ENCODE results near the gene AFAP1L2. TPM values are rescaled to one million over a fixed set of nuclear protein-coding genes. Genes with fewer than 3 reads are reported as not detected.
A peak's percentile ranks its signal among the peaks of the same experiment; 100 is the strongest.

Gene AFAP1L2
- total RNA-seq, 1 experiment from 2014 or later = 1.2 TPM

DNA sequence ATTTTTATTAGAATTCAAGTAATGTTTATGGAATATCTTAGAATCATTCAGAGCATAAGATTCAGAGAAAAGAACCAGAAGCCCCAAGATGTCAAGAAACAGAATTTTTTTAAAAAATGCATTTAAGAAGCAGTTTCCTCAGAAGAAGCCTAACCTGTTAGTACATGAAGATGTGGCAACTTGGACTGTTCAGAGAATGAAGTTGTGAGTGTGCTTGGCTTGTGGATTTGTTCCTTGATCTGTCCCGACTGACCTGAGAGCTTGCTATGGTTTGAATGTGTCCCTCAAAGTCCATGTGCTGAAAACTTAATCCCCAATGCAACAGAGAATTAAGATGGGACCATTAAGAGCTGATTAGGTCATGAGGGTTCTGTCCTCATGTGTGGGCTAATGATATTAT, 13.8 kb upstream of the AFAP1L2 start:
- DNase-seq (ENCODE audit: low read depth) = no peak

DNA sequence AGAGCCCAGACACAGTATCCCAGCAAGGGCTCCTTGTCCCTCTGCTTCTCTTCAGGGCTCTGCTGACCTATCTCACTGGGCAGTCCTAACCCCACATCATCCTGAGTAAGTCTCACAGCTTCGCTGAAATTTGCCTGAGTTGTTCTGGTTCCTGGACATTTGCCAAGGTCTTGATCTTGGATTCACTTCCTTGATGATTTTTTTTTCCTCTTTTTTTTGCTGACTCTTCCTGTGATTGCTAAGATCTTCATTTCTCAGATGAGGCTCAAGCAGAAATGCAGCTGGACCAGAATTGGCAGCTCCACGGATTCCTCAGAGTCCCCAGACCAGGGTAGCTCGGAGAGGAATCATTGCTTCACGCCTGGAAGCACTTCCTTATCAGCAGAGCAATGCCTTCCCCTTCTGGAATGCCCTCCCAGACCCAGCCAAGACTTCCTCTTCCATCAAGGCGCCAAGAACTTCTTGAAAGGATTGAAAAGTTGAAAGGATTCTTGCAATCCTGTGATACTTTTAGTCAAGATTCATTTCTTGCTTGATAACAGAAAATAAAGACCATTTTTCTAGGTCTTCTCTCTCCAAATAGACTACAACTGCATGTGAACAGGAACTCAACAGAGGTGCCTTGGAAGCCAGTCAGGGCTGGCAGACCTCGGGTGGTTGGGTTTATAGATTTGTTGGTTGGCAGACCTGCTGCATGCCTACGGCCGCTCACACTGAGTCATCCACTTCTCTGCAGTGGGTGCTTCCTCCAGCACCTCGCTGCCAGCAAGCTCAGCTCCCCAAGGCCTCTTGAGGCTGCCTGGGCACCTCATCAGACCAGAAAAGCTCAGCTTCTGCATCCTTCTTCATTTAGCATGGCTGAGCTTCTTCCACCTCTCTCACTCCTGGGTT, 8.8 kb upstream of the AFAP1L2 start:
- DNase-seq (ENCODE audit: low read depth) = peak; percentile 80

DNA sequence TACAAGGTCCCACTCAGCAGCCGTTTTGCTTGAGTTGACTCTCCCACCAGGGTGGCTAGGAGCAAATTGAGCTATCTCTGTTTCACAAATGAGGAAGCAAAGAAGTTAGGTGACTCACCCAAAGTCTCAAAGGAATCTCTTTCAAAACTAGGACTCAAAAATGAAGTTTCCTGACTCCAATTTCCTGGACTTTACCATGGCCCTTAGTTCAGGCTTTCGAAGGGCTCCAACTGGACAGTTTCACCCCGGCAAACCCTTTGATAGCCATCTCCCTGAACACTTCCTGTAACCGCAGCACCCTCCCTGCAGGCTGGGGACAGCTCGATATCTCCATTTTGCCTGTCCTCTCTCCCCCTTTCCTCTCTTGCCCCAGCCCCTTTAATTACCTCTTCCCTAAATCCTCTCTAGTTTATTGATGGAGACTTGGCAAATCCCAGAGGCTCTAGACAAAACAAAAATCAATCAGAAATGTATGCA, 4.7 kb upstream of the AFAP1L2 start:
- no peak for DNase-seq (ENCODE audit: low read depth)

DNA sequence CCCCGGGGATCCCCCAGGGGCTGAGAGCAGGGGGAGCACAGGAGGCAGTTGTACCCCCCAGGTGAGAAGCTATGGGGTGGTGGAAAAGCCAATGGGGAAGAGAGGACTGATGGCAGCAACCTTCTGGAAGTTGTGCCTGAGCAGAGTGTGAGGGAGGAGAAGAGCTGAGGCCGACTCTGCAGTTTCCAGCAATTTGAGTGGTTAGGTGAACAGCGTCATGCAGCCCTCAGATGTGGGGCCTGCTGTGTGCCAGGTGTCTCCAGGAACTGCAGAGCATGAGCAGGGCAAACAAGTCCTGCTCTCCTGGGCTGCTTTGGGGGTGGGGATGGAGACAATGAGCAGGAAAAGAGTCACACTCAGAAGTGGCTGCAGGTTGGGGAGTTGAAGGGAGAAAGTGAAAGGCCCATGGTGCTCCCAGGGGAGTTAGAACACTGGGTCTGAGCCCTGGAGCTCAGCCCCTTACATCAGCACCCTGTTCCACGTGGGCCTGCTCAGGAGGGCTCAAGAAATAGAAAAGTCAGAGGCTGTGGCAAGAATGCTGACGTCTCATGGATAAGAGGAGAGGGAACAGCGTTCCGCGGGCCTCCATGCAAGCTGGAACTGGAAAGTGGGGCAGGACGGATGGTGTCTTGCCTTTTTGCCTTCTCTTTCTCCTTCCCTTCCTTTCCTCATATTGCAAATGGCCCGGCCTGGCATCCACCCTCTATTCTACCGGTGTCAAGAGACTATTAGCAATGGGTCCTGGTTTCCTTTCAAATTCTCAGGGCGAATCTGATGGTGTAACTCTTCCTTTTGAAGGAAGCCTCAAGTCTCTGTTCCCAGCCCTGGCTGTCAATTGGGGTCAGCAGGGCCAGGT, 4.0 kb upstream of the AFAP1L2 start:
- no peak for DNase-seq (ENCODE audit: low read depth)

DNA sequence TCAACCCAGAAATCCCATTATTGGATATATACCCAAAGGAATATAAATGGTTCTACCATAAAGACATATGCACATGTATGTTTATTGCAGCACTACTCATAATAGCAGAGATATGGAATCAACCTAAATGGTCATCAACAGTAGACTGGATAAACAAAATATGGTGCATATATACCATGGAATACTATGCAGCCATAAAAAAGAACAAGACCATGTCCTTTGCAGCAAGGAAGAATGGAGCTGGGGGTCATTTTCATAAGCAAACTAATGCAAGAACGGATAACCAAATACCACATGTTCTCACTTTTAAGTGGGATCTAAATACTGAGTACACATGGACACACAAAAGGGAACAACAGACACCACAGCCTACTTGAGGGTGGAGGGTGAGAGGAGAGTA, 2.2 kb upstream of the AFAP1L2 start:
- no peak for DNase-seq (ENCODE audit: low read depth)

DNA sequence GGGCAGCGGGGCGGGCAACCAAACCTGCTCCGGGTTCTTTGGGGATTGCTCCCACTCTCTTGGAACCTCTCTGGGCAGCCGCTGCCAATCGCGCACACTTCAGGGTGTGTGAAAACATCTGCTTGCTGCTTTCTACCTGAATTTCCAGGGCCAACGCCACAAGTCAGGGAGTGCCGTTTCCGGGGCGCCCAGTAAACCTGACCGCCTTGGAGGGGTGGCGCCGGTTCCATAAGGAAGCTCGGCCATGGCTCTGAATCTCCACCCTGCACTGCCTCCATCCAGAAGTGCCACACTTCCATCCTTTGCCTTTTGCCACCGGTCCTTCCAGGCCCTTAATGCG, 679 bp upstream of the AFAP1L2 start:
- no peak for DNase-seq (ENCODE audit: low read depth)

DNA sequence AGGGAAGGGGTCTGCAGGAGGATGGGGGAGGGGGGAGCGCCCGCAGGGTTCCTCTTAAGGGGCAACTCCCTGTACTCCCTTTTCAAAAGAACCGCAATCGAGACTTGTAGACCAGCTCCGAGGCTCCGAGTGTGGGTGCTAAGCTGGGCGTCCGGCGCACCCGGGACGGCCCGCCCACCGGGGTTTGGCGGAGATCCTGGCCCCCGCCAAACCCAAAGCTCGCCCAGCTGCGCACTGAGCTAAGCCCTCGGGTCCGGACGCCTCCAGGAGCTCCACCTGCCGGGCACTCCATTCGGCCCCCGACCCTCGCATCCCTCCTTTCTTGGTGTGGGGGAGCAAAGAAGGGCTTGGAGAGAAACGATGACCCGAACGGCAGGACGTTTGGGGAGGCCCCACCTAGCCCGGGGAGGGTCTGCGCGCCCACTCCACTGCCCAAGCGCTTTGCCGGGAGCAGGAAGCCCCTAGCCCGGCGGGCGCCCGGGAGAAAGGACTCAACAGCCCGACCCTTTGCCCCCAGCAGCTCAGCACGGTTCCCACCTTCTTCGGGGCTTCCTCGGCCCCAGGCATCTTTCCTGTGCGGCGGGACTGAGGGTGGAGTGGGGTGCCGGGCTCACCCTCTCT, 651 bp downstream of the AFAP1L2 start:
- DNase-seq (ENCODE audit: low read depth) = no peak

DNA sequence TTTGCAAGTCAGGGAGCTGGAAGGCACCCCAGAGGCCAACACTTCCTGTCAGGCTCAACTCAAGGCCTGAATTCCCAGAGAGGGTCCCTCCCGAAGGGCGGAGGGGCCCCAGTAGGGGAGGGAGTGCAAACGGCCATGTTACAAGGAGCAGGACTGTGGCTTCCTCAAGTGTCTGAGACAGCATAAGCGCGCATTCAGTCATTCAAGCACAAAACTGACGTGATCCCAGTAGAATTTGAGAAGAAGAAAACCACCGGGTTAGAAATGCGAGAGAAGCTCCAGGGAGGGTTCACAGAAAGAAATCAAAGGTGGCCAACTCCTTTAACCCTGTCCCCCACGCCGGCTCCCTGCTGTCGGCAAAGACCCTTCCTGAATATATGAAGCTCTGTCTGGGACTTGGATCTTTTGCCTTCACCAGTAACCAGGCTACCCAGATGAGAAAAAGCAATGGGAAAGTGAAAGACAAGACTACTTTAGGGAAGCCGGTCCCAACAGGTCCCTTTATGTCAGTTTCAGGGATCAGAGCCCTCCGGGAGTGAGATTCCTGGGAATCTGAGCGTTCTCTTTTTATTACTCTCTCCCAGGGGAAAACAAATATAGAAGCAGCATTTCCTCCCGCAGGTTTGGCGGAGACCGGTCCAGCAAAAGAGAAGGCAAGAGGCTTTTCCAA, 1.3 kb downstream of the AFAP1L2 start:
- DNase-seq (ENCODE audit: low read depth) = no peak

DNA sequence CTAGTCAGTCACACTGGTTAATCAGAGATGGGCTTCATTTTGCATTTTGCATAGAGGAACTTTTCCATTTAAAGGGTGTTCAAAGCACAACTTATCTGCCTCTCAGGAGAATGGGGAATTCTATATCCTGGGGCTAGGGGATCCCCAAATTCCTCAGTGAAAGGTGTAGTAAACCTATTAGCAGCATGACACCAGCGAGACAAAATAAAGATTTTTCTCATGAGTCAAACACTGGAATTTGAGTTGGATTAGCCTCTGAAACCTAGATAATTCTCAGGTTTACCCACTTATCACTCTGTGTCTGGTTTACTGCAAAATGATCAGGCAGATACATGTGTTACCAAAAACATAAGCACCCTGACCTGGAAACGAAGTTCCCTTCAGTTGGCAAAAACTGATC, 2.1 kb downstream of the AFAP1L2 start:
- no peak for DNase-seq (ENCODE audit: low read depth)

DNA sequence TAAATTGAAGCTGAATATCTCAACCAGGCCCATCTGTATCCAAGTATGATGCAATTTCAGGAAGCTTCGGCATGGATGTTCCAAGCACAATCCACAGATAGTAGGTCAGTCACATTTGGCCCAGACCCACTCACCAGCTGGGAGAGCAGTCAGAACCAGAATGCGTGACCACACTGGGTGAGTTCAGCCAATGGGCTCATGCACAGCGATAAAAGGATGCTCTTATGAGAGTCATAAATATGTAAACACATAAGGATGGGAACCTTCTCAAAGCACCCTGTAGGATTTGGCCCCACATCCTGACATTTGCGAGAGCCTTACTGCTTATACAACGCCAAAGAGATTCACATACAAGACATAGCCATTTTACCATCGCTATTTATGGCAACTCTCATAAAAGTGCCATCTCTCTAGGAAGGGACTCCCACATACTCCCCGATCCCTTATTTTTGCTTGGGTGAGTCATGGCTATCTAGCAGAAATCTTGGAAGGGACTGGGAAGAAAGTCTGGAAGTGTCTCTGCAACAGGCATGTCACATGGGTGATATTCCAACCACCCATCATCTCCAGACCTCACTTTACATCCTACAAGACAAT, 3.0 kb downstream of the AFAP1L2 start:
- no peak for DNase-seq (ENCODE audit: low read depth)

DNA sequence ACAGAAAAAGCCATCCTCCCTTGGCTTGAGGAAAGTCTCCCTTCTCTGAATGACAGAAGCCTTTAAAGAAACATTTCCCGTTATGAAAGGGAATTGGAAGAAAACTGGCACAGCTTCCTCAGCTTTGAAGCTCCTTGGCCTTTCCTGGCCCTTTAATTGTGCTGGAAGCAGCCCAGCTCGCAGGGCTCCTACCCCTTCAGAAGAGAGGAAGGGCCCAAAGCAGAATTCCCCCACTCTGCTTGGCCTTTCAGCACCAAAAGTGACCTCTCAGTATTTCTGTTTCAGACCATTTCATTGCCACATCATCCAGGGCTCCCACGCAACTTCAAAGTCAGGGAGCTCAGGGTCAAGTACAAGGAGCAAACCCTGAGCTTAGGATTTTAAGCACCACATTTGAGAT, 4.2 kb downstream of the AFAP1L2 start:
- DNase-seq (ENCODE audit: low read depth) = no peak

DNA sequence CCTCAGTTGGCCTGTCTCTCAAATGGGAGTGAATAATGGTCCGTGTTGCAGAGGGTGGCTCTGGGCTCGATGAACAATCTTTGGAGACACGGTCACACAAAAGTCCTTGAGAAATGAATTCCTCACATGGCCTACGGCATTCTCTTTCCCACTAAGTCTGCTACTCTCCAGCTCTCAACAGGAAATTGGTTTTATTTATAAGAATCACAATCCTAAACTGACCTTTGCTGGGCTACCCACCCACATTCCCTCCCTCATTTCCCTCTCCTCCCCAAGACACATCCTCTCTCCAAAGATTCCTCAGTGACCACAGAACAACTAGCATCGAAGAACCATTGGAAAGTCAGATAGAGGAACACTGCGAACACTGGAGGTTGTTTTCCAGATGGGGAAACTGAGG, 4.7 kb downstream of the AFAP1L2 start:
- DNase-seq (ENCODE audit: low read depth) = no peak

DNA sequence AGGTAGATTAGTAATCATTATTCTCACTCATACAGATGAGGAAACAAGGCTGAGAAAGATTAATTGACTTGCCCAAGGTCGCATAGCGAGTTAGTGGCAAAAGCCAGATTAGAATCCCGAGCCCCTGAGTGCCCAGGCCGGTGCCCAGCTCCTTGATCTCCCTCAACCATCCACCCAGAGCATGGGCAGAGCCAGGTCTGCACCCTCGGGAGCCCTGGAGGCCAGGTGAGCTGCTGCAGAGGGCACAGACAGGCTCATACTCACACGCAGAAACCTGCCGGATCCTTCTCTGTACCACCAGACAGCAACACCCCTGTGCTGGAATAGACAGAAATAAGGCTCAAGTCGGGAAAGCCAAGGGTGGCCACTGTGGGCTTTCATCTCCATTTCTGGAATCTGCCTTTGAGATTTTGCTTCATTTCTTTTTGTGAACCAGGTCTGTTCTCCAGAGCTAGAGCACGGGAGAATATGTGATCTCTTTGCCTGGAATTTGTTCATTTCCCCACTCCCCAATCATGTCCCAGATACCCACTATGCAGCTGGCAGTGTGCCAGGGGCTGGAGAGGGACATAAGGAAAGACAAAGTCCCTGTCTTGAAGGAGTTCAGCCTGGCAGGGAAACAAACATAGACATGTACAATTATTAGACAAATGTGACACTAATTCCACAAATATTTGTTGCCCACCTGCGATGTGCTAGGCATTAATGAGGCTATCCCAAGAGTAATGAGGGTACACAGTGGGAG, 5.5 kb downstream of the AFAP1L2 start:
- DNase-seq (ENCODE audit: low read depth) = no peak

DNA sequence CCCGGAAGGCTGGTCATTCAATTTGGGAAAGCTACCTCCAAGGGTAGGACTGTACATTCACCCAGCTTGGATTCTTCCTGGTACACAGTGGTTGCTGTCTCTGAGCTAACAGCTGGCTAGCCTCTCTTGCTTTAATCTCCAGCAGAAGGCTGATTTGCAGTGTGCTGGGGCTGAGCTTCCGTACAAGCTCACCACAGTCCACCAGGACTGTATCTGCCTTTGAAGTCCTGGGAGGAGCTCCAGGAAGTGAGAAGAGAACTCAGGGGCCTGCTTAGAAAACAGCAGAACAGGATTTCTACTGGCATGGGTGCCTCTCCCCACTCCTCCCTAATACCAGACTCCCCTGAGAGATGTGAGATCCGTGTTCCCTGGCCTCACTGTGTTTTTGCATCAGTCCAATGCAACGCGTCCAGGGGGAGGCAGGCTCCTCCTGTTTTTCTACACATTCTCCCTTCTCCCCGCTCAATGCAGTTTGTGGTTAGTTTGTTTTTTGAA, 6.6 kb downstream of the AFAP1L2 start:
- no peak for DNase-seq (ENCODE audit: low read depth)

DNA sequence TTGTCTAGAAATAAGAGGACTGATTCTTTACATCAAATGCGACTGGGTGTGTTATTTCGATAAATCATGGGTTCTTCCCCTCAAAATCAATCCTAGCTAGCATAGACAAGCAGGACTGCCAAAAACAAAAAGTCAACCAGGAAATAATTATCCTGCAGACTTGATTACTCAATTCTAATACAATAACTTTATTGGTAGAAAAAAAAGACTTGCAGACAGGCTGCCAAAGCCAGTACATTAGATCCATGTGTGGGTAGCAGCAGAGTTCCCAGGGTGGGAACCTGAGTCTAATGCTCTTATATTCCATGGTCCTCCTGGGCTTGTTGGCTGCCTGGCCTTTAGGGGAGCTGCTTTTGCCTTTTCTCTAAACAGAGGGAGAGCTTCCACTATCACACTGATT, 7.8 kb downstream of the AFAP1L2 start:
- DNase-seq (ENCODE audit: low read depth) = no peak

DNA sequence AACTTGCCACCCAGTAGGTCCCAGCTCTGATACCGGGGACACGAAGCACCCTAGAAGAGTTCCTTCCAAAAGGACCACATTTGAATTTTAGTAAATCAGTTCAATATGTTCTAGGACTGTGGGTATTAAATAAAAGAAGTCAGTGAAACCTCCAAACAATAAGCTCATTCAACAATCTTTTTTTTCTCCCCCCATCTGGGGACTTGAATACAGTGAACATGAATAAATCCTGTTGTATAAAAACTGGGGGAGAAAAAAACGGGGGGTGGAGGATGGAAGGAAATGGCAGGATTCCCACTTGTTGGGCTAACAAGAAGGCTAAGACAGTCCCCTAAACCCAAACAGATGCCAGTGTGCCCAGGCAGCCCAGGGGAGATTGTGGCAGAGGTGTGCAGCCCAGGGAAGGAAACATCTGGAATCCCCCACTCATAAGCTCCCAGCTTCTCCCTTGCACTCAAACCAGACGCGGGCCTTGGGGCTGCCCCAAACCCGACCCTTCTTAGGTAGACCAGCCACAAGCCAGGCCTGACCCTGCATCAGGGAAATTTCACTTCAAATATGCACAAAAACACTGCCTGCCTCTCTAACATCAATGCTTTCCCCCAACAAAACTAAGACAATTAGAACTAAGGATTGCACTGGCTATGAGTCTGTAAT, 8.8 kb downstream of the AFAP1L2 start:
- no peak for DNase-seq (ENCODE audit: low read depth)

DNA sequence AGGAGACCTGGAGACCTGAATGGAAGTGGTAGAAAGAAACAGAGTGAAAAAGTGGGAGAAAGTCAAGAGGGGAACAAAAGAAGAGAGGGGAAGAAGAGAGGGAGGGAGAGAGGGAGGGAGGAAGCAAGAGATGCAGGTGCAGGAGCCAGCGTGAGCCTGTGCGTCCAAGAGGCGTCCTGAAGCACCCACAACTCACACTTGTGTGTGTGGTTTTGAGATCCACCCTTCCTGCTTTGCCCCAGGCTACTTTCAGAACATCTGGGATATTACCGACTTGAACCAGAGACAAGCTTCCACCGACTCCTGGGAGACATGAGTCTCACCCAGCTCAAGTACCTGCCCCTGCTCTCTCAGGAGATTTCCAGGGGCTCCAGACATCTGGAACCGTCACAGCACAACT, 9.8 kb downstream of the AFAP1L2 start:
- DNase-seq (ENCODE audit: low read depth) = no peak

DNA sequence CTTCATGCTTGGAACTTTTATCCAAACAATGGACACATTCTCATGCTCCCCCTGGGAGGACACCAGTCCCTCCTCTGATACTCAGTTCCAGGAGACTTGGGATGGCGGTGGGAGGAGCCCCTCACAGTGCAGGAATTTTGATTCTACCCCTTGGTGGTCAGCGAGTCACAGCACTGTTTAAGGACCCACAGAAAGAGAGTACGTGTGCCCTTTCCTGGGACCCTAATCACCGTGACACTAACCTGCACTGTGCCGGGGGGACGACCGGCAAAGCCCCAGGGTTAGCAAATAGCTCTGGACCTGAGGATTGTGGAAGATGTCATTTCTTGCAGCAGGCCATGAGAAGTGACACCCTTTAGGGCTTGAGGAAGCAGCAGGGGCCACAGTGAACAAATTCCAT, 10.4 kb downstream of the AFAP1L2 start:
- DNase-seq (ENCODE audit: low read depth) = no peak

DNA sequence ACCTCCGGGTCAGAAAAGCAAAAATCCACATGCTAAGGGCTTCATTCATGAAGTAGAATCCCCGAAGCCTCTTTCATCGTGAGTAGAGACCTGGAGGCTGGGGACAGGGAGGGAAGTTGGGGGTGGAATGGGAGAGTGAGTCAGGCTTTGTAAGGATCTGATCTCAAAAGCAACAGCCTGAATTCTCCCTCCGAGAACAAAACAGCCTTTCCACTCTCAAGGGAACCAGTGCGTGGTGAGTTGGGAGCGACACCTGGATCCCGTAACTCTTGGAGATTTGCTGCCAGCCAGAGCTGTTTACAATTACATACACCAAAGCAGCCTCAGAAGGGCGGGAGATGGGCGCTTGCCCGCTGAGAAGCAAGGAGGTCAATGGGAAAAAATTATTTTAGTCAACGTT, 10.8 kb downstream of the AFAP1L2 start:
- DNase-seq (ENCODE audit: low read depth) = peak; percentile 60
